OCI-LY7 (cell line): ENCODE measurements around the gene ARHGAP21. TPM values are rescaled to one million over a fixed set of nuclear protein-coding genes. Genes with fewer than 3 reads are reported as not detected.

ENCODE experiments used
- BruUV-seq: library from RNA; stranded (reverse); fragments of 400-500 nt; replicated peaks from 2 replicates; lab custom pipeline; 2021; lab: Mats Ljungman, UMichigan
- CTCF ChIA-PET: fragments of 300-600 bp; sonication (Branson Sonifier 250); formaldehyde crosslinking; loops from one replicate; lab custom pipeline; 2022; ENCODE audit warnings: antibody characterized with exemption; ENCODE audit not compliant: unreplicated experiment; lab: Charles Lee
- POLR2A ChIA-PET: fragments of 300-600 bp; sonication (Branson Sonifier 250); formaldehyde crosslinking; loops from one replicate; lab custom pipeline; 2022; ENCODE audit warnings: antibody characterized with exemption; lab: Charles Lee
- DNase-seq: peaks from one replicate; pipeline ENCODE4 v3.0.0-alpha.2; 2015; ENCODE audit warnings: low spot score
- H2AFZ ChIP-seq: fragments of 200-600 bp; sonication (generic), shearing (Covaris generic); 2 replicates; pipeline ENCODE4 v1.6.1; 2014; ENCODE audit warnings: mild to moderate bottlenecking, antibody characterized with exemption, low read length, moderate library complexity
- H3K27ac ChIP-seq: fragments of 200-600 bp; sonication (generic); 2 replicates; pipeline ENCODE4 v1.5.1; 2014; ENCODE audit warnings: mixed run types, low read depth, mild to moderate bottlenecking, moderate library complexity, low read length, inconsistent platforms; ENCODE audit not compliant: poor library complexity, severe bottlenecking
- H3K36me3 ChIP-seq: fragments of 200-600 bp; sonication (generic); 2 replicates; pipeline ENCODE4 v1.6.1; 2014; ENCODE audit warnings: mild to moderate bottlenecking, antibody characterized with exemption, low read length, moderate library complexity, mixed read lengths; ENCODE audit not compliant: insufficient read depth
- H3K4me1 ChIP-seq: fragments of 200-600 bp; sonication (generic); 2 replicates; pipeline ENCODE4 v1.5.1; 2014; ENCODE audit warnings: mild to moderate bottlenecking, low read length; ENCODE audit not compliant: insufficient read depth, poor library complexity, severe bottlenecking
- H3K4me2 ChIP-seq: fragments of 200-600 bp; sonication (generic); 2 replicates; pipeline ENCODE4 v1.6.1; 2014; ENCODE audit warnings: mild to moderate bottlenecking, low read length
- H3K4me3 ChIP-seq: fragments of 200-600 bp; sonication (generic); 2 replicates; pipeline ENCODE4 v1.5.1; 2014; ENCODE audit warnings: mild to moderate bottlenecking, low read depth, low read length; ENCODE audit not compliant: poor library complexity, severe bottlenecking
- H3K79me2 ChIP-seq: fragments of 200-600 bp; sonication (generic); 2 replicates; pipeline ENCODE4 v1.6.1; 2016; ENCODE audit warnings: low read depth, mild to moderate bottlenecking, low read length, moderate library complexity, mixed read lengths; ENCODE audit not compliant: insufficient read depth
- H3K9me2 ChIP-seq: fragments of 200-600 bp; sonication (generic); 2 replicates; pipeline ENCODE4 v1.6.1; 2016; ENCODE audit warnings: mild to moderate bottlenecking, low read length, mixed read lengths; ENCODE audit not compliant: insufficient read depth
- H3K9me3 ChIP-seq: fragments of 200-600 bp; sonication (generic); 2 replicates; pipeline ENCODE4 v1.6.1; 2014; ENCODE audit warnings: mild to moderate bottlenecking, mixed run types, low read length, mixed read lengths
- H4K20me1 ChIP-seq: fragments of 200-600 bp; sonication (generic); 2 replicates; pipeline ENCODE4 v1.6.1; 2014; ENCODE audit warnings: mild to moderate bottlenecking, antibody characterized with exemption, low read length, moderate library complexity, mixed read lengths; ENCODE audit not compliant: insufficient read depth
- EZH2phosphoT487 ChIP-seq: fragments of 200-600 bp; sonication (generic); IDR thresholded peaks from 2 replicates; pipeline ENCODE4 v1.6.1; 2018; ENCODE audit warnings: low read depth, borderline replicate concordance, mild to moderate bottlenecking, mixed run types, antibody characterized with exemption, low read length, moderate library complexity, mixed read lengths
- intact Hi-C: fragments of 100-400 bp; cut with micrococcal nuclease; formaldehyde crosslinking; loops from one replicate; pipeline ENCODE4 v1.10.0; 2022; ENCODE audit not compliant: unreplicated experiment
- total RNA-seq, 2 experiments: library from RNA; depleted of rRNA in 1 of 2; stranded (reverse); fragments of >200 nt in 1 of 2; shearing (Covaris generic) in 1 of 2; gene quantifications; 2 replicates each; pipeline ENCODE4 v1.2.3, GENCODE V29; 2014 to 2022
- TF ChIP-seq, protein P1 (sequence below): fragments of 200-600 bp; sonication (generic); conservative IDR thresholded peaks from 2 replicates; pipeline ENCODE4 v1.5.1; 2014; ENCODE audit warnings: mild to moderate bottlenecking, antibody characterized with exemption, low read length, moderate library complexity, mixed read lengths

Gene ARHGAP21
- total RNA-seq, 2 experiments from 2014 or later: 24.2 to 44.9 TPM

DNA sequence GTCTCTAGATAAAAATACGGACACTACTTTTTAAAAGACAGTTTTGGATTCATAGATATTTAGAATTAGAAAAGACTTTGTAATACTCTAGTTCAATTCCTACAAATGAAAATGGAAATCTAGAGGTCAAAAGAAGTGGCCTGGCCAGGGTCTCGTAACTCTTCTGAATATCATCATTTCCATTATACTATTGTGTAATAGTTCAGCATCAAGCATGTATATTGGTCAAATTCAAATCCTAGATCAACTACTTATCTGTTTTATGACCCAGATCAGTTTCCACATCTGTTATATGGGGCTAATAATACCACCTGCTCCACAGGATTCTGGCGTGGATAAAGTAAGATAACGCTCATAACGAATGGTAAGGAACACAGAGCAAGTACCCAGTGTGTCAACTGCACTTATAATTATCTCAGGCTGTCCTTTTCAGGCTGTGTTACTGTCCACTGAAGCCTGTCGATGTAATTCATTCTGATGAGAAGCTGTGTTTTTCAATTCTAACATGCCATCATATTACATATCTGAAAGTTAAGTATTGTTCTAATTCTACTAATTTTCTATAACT is 54.3 kb downstream of the ARHGAP21 start:
- Histone ChIP-seq H4K20me1 (no peaks in the 10 kb centered on the region), H2AFZ (no peak overlapping the region), H3K36me3 (no peaks in the 10 kb centered on the region), H3K4me1 (no peaks in the 10 kb centered on the region), H3K9me2 (no peaks in the 10 kb centered on the region), H3K9me3 (no peaks in the 10 kb centered on the region), H3K79me2 (no peaks in the 10 kb centered on the region), H3K4me2 (no peak overlapping the region), H3K4me3 (no peak overlapping the region), H3K27ac (no peak overlapping the region)
- CTCF ChIA-PET: no interaction called here
- intact Hi-C loops: no loop called here
- BruUV-seq: no TSS peak
- DNase-seq: no peak
- no peak for TF ChIP-seq EZH2phosphoT487
- TF ChIP-seq, protein P1, sequence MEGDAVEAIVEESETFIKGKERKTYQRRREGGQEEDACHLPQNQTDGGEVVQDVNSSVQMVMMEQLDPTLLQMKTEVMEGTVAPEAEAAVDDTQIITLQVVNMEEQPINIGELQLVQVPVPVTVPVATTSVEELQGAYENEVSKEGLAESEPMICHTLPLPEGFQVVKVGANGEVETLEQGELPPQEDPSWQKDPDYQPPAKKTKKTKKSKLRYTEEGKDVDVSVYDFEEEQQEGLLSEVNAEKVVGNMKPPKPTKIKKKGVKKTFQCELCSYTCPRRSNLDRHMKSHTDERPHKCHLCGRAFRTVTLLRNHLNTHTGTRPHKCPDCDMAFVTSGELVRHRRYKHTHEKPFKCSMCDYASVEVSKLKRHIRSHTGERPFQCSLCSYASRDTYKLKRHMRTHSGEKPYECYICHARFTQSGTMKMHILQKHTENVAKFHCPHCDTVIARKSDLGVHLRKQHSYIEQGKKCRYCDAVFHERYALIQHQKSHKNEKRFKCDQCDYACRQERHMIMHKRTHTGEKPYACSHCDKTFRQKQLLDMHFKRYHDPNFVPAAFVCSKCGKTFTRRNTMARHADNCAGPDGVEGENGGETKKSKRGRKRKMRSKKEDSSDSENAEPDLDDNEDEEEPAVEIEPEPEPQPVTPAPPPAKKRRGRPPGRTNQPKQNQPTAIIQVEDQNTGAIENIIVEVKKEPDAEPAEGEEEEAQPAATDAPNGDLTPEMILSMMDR: no peak
- POLR2A ChIA-PET: interaction anchor here (0.5 to 0.9 kb wide), 3 partner anchors 23 to 1259 kb away, joined by 3 to 4 read pairs (median 3); no protein-coding TSS in a partner anchor

DNA sequence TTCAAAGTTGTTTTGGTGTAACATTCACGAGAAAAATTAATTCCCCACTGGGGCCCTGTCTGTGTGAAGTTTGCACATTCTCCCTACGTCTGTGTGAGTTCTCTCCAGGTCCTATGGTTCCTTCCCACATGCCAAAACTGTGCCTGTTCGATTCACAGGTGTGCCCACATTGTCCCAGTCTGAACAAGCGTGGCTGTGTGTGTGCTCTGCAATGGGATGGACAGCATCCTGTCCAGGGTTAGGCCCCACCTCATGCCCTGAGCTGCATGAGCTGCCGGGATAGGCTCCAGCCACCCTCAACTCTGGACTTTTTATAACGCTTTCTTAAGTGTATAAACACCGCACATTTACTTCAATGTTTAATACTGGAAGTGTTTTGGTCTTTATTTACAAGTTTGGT is 55.4 kb downstream of the ARHGAP21 start:
- no peaks in the 10 kb centered on the region for H4K20me1 ChIP-seq
- no peak overlapping the region for H3K4me2 ChIP-seq
- DNase-seq: no peak
- H3K36me3 ChIP-seq: no peaks in the 10 kb centered on the region
- no peak overlapping the region for H2AFZ ChIP-seq
- H3K79me2 ChIP-seq: no peaks in the 10 kb centered on the region
- H3K9me3 ChIP-seq: no peaks in the 10 kb centered on the region
- POLR2A ChIA-PET: interaction anchor here (1.0 kb wide), 1 partner anchor 22 kb away, joined by 3 read pairs; no protein-coding TSS in a partner anchor
- H3K27ac ChIP-seq: no peak overlapping the region
- H3K4me3 ChIP-seq: no peak overlapping the region
- CTCF ChIA-PET: no interaction called here
- TF ChIP-seq, protein P1: no peak
- TF ChIP-seq EZH2phosphoT487: no peak
- no TSS peak for BruUV-seq
- no peaks in the 10 kb centered on the region for H3K9me2 ChIP-seq
- H3K4me1 ChIP-seq: no peaks in the 10 kb centered on the region
- intact Hi-C loops: no loop called here

- POLR2A ChIA-PET: no interaction called here
- no TSS peak for BruUV-seq
- H4K20me1 ChIP-seq: no peaks in the 10 kb centered on the region
- H2AFZ ChIP-seq: no peak overlapping the region
- no peaks in the 10 kb centered on the region for H3K4me1 ChIP-seq
- H3K27ac ChIP-seq: no peak overlapping the region
- DNase-seq: no peak
- intact Hi-C loops: no loop called here
- H3K79me2 ChIP-seq: no peaks in the 10 kb centered on the region
- no peak overlapping the region for H3K4me3 ChIP-seq
- TF ChIP-seq EZH2phosphoT487: no peak
- TF ChIP-seq, protein P1: no peak
- H3K36me3 ChIP-seq: no peaks in the 10 kb centered on the region
- no peak overlapping the region for H3K4me2 ChIP-seq
- H3K9me2 ChIP-seq: no peaks in the 10 kb centered on the region
- CTCF ChIA-PET: no interaction called here
- H3K9me3 ChIP-seq: no peaks in the 10 kb centered on the region
Observed at GRCh38 chr10:24664991-24665390, 58.7 kb downstream of the ARHGAP21 start.
